ENCODE results near the gene RHOH.

Gene RHOH

GRCh38 chr4:40276546-40276945 is 79.7 kb downstream of the RHOH start:
- Histone ChIP-seq H3K9me3 (ENCODE audit: low read length) (no peaks in the 10 kb centered on the region), H3K27me3 (ENCODE audit: insufficient read depth, low read length) (no peaks in the 10 kb centered on the region), H4K20me1 (ENCODE audit: insufficient read depth, low read length) (no peaks in the 10 kb centered on the region), H3K4me2 (ENCODE audit: low read length) (no peak overlapping the region), H3K79me2 (ENCODE audit: insufficient read depth, low read length) (no peaks in the 10 kb centered on the region), H3F3A (ENCODE audit: insufficient read depth, low read length) (0 out of 2 replicates have a peak, but pooled peaks cover 7% of the 10 kb centered on the region), H3K9ac (ENCODE audit: low read length) (no peak overlapping the region), H3K9me2 (ENCODE audit: low read depth, low read length) (no peaks in the 10 kb centered on the region), H3K4me1 (ENCODE audit: insufficient read depth, low read length, severe bottlenecking) (peaks cover 35% of the 10 kb centered on the region), H3K27ac (ENCODE audit: low read depth, low read length, poor library complexity, severe bottlenecking) (no peak overlapping the region), H3K36me3 (ENCODE audit: insufficient read depth, low read length) (no peaks in the 10 kb centered on the region), H2AFZ (ENCODE audit: low read length) (0 out of 2 replicates have a peak overlapping the region, but pooled peaks have one; percentile 57), H3K4me3 (ENCODE audit: low read depth, low read length, poor library complexity, severe bottlenecking) (no peak overlapping the region)
- TF ChIP-seq EZH2 (IDR thresholded peaks at IDR 0.05; ENCODE audit: borderline replicate concordance, low read length) (no peak), CTCF (IDR thresholded peaks at IDR 0.05; ENCODE audit: low read length) (no peak)

- H3K4me2 ChIP-seq (ENCODE audit: low read length) = no peak overlapping the region
- no peak overlapping the region for H3K9ac ChIP-seq (ENCODE audit: low read length)
- 0 out of 2 replicates have a peak, but pooled peaks cover 7% of the 10 kb centered on the region for H3F3A ChIP-seq (ENCODE audit: insufficient read depth, low read length)
- H3K9me2 ChIP-seq (ENCODE audit: low read depth, low read length) = no peaks in the 10 kb centered on the region
- no peaks in the 10 kb centered on the region for H3K79me2 ChIP-seq (ENCODE audit: insufficient read depth, low read length)
- H3K27ac ChIP-seq (ENCODE audit: low read depth, low read length, poor library complexity, severe bottlenecking) = peak overlapping the region; percentile 82
- H2AFZ ChIP-seq (ENCODE audit: low read length) = no peak overlapping the region
- H3K4me3 ChIP-seq (ENCODE audit: low read depth, low read length, poor library complexity, severe bottlenecking) = no peak overlapping the region
- H4K20me1 ChIP-seq (ENCODE audit: insufficient read depth, low read length) = no peaks in the 10 kb centered on the region
- peaks cover 48% of the 10 kb centered on the region for H3K4me1 ChIP-seq (ENCODE audit: insufficient read depth, low read length, severe bottlenecking)
- no peaks in the 10 kb centered on the region for H3K9me3 ChIP-seq (ENCODE audit: low read length)
- H3K36me3 ChIP-seq (ENCODE audit: insufficient read depth, low read length) = no peaks in the 10 kb centered on the region
- H3K27me3 ChIP-seq (ENCODE audit: insufficient read depth, low read length) = no peaks in the 10 kb centered on the region
- TF ChIP-seq EZH2 (IDR thresholded peaks at IDR 0.05; ENCODE audit: borderline replicate concordance, low read length) (no peak), CTCF (IDR thresholded peaks at IDR 0.05; ENCODE audit: low read length) (no peak)
These were observed 83.8 kb downstream of the RHOH start for GRCh38 chr4:40280586-40280985.

- Histone ChIP-seq H3K27me3 (ENCODE audit: insufficient read depth, low read length) (no peaks in the 10 kb centered on the region), H3K4me1 (ENCODE audit: insufficient read depth, low read length, severe bottlenecking) (peaks cover 53% of the 10 kb centered on the region), H3K9ac (ENCODE audit: low read length) (no peak overlapping the region), H3K79me2 (ENCODE audit: insufficient read depth, low read length) (no peaks in the 10 kb centered on the region), H3K4me3 (ENCODE audit: low read depth, low read length, poor library complexity, severe bottlenecking) (no peak overlapping the region), H3K27ac (ENCODE audit: low read depth, low read length, poor library complexity, severe bottlenecking) (peak overlapping the region; percentile 82), H3K9me3 (ENCODE audit: low read length) (no peaks in the 10 kb centered on the region), H4K20me1 (ENCODE audit: insufficient read depth, low read length) (no peaks in the 10 kb centered on the region), H3K4me2 (ENCODE audit: low read length) (no peak overlapping the region), H3K36me3 (ENCODE audit: insufficient read depth, low read length) (no peaks in the 10 kb centered on the region), H3F3A (ENCODE audit: insufficient read depth, low read length) (0 out of 2 replicates have a peak, but pooled peaks cover 7% of the 10 kb centered on the region), H2AFZ (ENCODE audit: low read length) (no peak overlapping the region), H3K9me2 (ENCODE audit: low read depth, low read length) (no peaks in the 10 kb centered on the region)
- TF ChIP-seq CTCF (IDR thresholded peaks at IDR 0.05; ENCODE audit: low read length) = no peak
- no peak for TF ChIP-seq EZH2 (IDR thresholded peaks at IDR 0.05; ENCODE audit: borderline replicate concordance, low read length)
These were observed 84.3 kb downstream of the RHOH start for GRCh38 chr4:40281099-40281498.
